HEK293 (cell line): ENCODE results near the gene SUV39H2.

Source experiments
- TCF7L2 ChIP-seq: IDR thresholded peaks from 2 replicates; pipeline ENCODE4 v1.6.1; 2011; ENCODE audit warnings: low read depth, mild to moderate bottlenecking, inconsistent platforms, low read length, moderate library complexity, borderline replicate concordance
- ZNF555 ChIP-seq: fragments of 450-650 bp; formaldehyde crosslinking; conservative IDR thresholded peaks from 2 replicates; pipeline ENCODE4 v1.5.1; 2017; ENCODE audit warnings: missing biosample characterization, mild to moderate bottlenecking, missing genetic modification characterization, inconsistent platforms
- TF ChIP-seq, protein P1 (sequence below): fragments of 450-650 bp; formaldehyde crosslinking; IDR thresholded peaks from 2 replicates; pipeline ENCODE4 v1.5.1; 2017; ENCODE audit warnings: missing biosample characterization, missing genetic modification characterization

- TF ChIP-seq TCF7L2 = no peak; the same call in 1 of the 2 replicates
- TF ChIP-seq ZNF555 = no peak
- TF ChIP-seq, protein P1, sequence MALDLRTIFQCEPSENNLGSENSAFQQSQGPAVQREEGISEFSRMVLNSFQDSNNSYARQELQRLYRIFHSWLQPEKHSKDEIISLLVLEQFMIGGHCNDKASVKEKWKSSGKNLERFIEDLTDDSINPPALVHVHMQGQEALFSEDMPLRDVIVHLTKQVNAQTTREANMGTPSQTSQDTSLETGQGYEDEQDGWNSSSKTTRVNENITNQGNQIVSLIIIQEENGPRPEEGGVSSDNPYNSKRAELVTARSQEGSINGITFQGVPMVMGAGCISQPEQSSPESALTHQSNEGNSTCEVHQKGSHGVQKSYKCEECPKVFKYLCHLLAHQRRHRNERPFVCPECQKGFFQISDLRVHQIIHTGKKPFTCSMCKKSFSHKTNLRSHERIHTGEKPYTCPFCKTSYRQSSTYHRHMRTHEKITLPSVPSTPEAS (tag by site-specific recombination) = no peak
Measured at GRCh38 chr10:14837757-14838581, 40.7 kb upstream of the SUV39H2 start, which contains the start of the genes CDNF, HSPA14 and MSANTD7.
